G401 (cell line): Measurements from ENCODE around the gene STRN3. TPM values are rescaled to one million over a fixed set of nuclear protein-coding genes. Genes with fewer than 3 reads are reported as not detected.
A peak's percentile ranks its signal among the peaks of the same experiment; 100 is the strongest.
"Not testable (repeated sequence)": the region's sequence is repeated elsewhere in the genome, so short reads cannot be mapped to it uniquely, and the experiment has no call there.

ENCODE experiments used
- DNase-seq: peaks from one replicate; pipeline ENCODE4 v3.0.0-alpha.2; 2015; ENCODE audit warnings: low spot score
- in situ Hi-C: cut with HindIII; loops from 2 replicates; pipeline ENCODE4 v1.10.0; 2016; ENCODE audit warnings: low sequenced_read_pairs, mixed read lengths
- total RNA-seq: library from RNA; depleted of rRNA; stranded (reverse); fragments of >200 nt; shearing (Covaris generic); gene quantifications from 2 replicates; pipeline ENCODE4 v1.2.3, GENCODE V29; 2014

Gene STRN3
- total RNA-seq, 1 experiment from 2014 or later, result 70.6 TPM

DNA sequence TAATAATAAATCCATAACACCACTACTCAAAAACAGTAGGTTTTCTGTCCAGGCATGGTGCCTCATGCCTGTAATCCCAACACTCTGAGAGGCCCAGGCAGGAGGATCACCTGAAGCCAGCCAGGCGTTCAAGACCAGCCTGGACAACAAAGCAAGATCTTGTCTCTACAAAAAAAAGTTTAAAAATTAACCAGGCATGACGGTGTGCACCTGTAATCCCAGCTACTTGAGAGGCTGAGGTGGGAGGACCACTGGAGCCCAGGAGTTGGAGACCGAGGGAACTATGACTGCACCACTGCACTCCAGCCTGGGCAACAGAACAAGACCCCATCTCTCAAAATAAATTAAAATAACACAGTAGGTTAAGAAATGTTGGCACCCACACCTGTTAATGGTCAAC is 45.2 kb downstream of the STRN3 start:
- in situ Hi-C loops, result no loop called here
- DNase-seq, result no peak

DNA sequence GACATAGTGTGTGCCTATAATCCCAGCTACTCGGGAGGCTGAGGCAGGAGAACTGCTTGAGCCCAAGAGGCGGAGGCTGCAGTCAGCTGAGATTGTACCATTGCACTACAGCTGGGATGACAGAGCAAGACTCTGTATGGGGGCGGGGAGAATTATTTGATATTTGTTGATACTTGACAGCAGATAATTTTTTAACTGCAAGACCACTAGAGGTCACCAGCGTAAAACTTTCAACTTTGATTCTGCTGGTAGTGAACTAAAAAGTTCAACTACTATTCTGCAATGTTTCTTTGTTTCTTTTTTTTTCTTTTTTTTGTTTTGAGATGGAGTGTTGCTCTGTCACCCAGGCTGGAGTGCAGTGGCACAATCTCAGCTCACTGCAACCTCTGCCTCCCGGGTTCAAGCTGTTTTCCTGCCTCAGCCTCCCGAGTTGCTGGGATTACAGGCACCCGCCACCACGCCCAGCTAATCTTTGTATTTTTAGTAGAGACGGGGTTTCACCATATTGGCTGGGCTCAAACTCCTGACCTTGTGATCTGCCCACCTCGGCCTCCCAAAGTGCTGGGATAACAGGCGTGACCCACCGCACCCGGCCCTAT is 46.0 kb downstream of the STRN3 start:
- in situ Hi-C loops, result not testable (repeated sequence)
- peak; percentile 51 for DNase-seq

DNA sequence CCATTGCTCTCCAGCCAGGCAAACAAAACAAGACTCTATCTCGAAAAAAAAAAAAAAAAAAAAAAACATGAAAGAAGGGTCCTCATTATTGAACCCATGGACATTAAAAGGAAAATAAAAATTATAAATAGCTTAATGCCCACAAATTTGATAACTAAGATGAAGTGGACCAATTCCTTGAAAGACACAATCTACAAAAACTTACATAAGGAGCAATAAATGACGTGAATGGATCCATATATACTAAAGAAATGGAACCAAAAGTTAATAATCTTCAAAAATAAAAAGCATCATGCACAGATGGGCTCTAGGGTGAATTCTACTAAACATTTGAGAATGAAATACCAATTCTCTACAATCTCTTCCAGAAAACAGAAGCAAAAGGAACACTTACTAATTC is 48.4 kb downstream of the STRN3 start:
- no peak for DNase-seq
- in situ Hi-C loops, result no loop called here

DNA sequence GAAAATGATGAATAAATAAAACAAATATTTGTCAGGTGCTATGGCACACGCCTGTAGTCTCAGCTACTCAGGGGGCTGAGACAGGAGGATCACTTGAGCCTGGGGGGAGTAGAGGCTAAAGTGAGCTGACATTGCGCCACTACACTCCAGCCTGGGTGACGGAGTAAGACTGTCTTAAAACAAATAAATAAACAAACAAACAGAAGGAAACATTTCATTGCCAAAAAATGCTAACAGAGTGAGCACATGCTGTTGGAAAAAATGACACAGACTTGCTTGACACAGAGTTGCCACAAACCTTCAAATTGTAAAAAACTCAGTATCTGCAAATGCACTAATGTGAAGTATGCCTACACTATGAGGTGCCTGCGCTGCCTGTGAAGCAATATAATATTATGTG is 51.6 kb downstream of the STRN3 start:
- no peak for DNase-seq
- in situ Hi-C loops, result no loop called here

DNA sequence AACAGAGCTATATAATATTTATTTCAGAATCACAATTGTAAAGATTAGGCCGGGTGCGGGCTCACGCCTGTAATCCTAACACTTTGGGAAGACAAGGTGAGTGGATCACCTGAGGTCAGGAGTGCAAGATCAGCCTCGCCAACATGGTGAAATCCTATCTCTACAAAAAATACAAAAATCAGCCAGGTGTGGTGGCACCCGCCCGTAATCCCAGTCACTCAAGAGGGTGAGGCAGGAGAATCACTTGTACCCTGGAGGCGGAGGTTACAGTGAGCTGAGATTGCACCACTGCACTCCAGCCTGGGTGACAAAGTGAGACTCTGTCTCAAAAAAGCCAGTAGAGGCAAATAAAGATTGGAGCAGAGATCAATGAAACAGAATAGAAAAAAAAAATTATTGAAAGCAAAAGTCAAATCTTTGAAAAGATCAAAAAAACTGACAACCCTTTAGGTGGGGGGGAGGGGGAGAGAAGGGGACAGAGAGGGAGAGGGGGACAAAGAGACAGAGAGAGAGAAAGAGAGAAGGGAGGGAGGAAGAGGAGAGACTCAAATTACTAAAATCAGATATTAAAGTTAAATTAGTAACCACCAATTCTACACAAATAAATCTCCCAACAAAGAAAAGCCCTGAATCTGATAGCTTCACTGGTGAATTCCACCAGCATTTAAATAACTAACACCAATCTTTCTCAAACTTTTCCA is 53.1 kb downstream of the STRN3 start:
- in situ Hi-C loops, result no loop called here
- no peak for DNase-seq

DNA sequence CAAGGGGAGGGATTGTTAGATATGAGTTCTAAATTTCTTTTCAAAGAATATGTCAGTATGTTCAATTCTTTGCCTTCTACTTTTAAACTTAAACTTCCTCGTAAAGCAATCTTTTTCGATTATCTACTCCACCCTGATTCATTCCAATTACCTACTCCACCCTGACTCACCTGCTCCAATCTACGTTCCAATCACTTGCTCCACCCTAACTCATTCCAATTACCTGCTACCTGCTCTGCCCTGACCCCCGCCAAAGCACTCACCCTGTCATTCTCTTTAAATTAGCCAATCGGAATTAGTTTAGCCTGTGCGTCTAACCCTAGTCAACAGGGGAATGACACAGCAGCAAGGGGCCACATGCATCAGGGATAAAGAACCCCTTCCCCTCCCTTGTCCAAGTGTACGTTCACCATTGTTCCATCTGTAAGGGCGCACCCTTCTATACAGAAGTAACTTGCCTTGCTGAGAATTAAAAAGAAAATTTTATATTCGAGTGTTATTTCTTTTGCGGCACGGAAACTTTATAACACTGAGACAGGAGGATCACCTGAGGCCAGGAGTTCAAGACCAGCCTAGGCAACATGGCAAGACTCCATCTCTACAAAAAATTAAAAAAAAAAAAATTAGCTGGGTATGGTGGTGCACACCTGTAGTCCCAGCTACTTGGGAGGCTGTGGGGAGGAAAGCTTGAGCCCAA is 54.0 kb downstream of the STRN3 start:
- DNase-seq, in situ Hi-C loops: not testable (repeated sequence)

DNA sequence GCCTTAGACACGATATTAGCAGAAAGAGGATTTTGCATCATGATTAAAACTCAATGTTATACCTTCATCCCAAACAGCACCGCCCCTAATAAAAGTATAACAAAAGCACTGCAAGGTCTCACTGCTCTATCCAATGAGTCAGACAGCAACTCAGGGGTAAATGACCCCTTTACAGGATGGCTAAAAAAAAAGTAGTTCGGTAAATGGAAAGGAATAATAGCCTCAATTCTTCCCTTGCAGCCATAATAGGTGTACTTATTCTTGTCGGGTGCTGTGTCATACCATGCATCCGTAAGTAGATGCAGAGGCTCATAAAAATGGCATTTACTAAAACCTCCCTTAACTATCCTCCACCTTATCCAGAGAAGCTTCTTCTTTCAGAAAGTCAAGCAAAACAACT is 54.6 kb downstream of the STRN3 start:
- DNase-seq, result no peak
- in situ Hi-C loops, result no loop called here

DNA sequence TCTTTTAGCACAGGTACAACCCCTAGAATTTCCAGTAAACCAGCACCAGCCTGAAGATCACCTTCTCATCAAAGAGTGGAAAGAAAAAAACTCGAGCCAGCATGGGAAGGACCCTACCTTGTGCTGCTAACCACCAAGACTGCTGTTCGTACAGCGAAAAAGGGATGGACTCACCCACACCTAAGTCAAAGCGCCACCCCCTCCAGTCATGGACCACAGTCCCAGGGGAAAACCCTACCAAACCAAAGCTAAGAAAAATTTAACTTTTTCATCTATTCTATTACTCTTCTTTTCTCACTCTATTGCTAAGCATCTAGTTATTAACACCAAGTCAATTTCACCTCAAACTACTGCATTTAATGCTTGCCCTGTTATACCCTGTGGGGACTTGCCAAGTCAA is 56.4 kb downstream of the STRN3 start:
- DNase-seq, in situ Hi-C loops: not testable (repeated sequence)

DNA sequence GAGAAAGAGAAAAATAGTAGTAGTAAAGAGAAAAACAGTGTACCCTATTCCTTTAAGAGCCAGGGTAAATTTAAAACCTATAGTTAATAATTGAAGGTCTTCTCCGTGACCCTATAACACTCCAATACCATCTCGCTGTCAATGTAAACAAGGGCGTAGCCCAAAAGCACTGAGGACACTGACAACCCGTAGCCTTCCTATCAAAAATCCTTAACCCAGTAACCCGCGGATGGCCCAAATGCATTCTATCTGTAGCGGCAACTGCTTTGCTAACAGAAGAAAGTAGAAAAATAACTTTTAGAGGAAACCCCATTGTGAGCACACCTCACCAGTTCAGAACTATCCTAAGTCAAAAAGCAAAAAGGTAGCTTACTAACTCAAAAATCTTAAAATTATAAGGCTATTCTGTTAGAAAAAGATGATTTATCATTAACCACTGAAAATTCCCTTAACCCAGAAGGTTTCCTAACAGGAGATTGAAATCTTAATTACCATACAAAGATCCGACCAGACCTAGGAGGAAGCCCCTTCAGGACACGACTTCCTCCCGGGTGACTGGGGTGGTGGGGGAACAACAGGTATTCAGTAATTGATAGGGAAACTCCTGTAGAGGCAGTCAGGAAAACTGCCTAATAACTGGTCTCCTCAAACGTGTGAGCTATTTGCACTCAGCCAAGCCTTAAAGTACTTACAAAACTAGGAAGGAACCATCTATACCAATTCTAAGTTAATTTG is 58.6 kb downstream of the STRN3 start:
- DNase-seq, result not testable (repeated sequence)

DNA sequence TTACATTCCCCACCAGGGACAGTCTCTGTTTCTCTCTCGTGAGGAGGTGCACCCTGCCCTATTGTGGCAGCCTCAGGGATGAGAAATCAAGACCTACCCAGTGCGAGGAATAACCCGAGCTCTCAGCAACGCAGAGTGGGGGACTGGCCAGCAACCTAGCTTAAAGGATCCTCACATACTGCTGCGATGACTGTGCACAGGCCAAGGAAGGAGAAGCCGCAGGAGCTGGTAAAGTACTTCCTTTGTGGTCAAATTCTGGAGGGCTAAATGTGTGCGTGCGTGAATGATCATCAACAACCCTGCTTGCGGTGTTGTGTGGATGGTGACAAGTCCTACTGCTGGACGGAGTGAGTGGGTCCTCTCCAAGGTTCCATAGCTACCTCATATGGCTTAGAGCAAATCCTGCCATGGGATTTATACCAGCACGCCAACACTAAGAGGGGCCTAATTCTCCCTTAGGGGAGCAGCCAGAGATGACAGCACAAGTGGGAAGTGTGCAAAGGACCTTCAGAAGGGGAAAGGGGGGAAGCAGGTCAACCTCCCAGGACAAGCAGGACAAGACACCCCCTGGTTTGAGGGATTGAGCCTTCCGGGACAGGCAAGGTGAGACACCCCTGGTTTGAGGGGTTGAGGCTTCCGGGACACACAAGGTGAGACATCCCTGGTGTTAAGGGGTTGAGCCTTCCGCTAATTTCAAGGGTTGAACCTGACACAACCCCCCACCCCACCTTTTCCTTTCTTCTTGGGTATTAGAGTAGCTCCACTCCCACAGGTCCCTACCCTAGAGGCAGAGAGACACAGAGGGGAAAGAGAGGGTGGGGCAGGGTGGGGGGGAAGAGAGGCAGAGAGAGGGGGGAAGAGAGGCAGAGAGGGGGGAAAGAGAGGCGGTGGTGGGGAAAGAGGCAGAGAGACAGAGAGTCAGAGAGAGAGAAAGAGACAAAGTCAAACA is 59.5 kb downstream of the STRN3 start:
- no peak for DNase-seq
- in situ Hi-C loops, result no loop called here

More for the DNA sequence above, 58.6 kb downstream of the STRN3 start:
- in situ Hi-C loops, result not testable (repeated sequence)

DNA sequence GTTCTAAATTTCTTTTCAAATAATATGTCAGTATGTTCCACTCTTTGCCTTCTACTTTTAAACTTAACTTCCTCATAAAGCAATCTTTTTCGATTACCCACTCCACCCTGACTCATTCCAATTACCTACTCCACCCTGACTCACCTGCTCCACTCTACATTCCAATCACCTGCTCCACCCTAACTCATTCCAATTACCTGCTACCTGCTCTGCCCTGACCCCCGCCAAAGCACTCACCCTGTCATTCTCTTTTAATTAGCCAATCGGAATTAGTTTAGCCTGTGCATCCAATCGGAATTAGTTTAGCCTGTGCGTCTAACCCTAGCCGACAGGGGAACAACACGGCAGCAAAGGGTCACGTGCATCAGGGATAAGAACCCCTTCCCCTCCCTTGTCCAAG is 60.3 kb downstream of the STRN3 start:
- in situ Hi-C loops, result not testable (repeated sequence)

DNA sequence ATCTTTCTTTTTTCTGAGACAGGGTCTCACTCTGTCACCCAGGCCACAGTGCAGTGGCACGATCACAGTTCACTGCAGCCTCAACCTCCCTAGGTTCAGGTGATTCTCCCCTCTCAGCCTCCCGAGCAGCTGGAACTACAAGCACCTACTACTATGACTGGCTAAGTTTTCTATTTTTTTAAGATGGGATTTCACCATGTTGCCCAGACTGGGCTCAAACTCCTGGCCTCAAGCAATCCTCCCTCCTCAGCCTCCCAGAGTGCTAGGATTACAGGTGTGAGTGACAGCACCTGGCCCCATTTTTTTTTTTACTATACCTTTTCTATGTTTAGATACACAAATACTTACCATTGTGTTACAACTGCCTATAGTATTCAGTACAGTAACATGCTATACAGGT is 63.6 kb downstream of the STRN3 start:
- in situ Hi-C loops, result not testable (repeated sequence)

More for the DNA sequence above, 60.3 kb downstream of the STRN3 start:
- not testable (repeated sequence) for DNase-seq

DNA sequence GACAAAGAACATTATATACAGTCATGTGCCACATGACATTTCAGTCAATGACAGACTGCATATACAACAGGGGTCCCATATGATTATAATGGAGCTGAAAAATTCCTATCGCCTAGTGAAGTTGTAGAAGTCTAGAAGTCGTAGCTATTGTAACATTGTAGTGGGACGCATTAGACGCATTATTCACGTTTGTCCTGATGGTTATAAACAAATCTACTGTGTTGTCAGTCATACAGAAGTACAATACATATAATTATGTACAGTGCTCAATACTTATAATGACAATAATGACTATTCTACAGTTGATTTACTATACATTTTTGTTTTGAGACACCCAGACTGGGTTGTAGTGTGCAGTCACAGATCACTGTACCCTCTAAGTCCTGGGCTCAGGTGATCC is 64.8 kb downstream of the STRN3 start:
- DNase-seq, result no peak
- in situ Hi-C loops, result no loop called here

More for the DNA sequence above, 63.6 kb downstream of the STRN3 start:
- not testable (repeated sequence) for DNase-seq

DNA sequence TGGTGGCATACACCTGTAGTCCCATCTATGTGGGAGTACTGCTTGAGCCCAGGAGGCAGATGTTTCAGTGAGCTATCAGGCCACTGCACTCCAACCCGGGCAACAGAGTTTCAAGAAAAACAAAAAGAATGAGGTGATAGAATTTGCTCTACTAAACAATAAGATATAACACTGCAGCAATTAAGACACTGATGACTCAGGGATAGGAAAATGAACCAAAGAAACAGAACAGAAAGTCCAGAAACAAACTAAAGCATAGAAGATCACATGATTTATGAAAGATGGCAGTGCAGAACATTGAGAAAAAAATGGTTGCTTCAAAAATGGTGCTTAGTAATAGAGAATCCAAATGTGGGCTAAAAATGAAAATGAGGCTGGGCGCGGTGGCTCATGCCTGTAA is 66.0 kb downstream of the STRN3 start:
- in situ Hi-C loops, result no loop called here
- DNase-seq, result no peak

DNA sequence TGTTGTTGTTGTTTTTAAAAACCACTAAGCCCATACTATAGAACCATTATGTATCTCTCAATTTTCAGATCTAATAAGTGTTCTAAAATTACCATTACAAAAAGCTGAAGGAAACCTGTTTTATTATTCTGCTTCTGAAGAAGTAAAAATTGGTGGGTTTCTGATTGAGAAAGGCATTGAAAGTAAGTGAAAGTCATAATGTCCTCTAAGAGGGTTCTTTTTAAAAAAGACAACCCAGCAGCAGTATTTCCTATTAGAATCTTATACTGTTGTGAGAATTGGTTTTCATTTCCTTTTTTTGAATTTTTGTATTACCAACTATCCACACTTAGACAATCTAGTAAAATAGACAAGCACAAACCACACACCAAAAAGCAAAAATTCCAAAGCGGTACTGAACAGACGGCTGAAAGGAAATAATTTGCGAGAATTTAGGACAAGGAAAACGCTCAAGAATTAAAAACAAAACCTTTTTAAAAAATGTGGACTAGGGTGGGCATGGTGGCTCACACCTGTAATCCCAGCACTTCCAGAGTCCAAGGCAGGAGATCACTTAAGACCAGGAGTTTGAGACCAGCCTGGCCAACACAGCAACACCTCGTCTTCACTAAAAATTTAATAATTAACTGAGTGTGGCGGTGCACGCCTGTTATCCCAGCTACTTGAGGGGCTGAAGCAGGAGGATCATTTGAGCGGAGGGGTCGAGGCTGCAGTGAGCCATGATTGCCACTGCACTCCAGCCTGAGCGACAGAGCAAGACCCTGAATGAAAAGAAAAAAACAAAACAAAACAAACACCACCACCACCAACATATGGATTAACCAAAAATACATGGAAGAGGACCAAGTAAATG is 67.4 kb downstream of the STRN3 start:
- no peak for DNase-seq
- in situ Hi-C loops, result no loop called here

DNA sequence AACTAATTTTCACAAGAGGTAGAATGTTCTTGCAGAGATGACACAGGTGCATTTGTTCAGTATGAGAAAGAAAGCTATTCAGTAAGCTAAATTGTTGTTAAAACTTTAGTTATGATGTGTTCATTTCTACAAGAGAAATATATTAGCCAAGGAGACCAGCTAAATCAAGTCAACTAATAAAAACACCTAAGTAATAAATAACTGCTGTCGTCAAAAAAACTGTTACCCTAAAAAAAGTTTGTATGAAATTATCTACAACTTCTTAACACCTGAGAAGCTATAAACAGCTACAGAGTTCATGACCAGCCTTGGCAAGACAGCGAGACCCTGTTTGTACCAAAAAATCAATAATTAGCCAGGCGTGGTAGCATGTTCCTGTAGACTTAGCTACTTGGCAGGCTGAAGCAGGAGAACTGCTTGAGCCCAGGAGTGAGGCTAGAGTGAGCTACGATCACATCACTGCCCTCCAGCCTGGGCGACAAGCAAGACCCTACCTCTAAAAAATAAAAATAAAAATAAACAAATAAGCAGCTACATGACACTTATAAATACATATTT is 68.3 kb downstream of the STRN3 start:
- in situ Hi-C loops, result no loop called here
- DNase-seq, result peak; percentile 16

DNA sequence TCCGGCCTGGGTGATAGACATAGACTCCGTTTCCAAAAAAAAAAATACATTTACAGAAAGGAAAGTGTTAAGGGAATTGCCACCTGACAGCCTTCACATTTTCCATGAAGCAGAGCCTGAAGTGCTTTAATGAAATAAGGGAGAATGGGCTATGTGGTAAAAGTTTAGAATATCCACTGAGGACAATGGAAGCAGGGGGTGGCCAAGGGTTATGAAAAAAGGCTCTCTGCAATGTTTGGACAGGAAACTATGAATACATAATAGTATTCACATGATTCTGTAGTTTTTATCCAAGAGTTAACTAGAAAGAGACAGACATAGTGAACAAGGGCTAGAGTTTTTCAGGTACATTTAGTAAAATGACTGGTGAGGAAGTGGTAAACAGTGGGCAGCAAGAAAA is 76.5 kb downstream of the STRN3 start:
- in situ Hi-C loops, result no loop called here
- no peak for DNase-seq

DNA sequence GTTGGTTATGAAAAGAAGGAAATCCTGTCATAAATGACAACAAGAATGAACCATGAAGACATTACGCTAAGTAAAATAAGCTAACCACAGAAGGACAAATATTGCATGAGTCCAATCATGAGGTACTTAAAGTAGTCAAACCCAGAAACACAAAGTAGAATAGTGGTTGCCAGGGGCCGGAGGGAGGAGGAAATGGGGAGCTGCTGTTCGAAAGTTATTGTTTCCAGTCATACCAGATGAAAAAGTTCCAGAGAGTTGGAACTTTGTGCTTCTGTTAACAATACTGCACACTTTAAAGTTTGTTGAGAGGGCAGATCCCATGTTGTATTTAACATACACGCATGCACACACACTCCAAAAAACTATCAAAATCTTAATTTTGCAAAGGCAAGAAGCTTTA is 82.5 kb downstream of the STRN3 start:
- in situ Hi-C loops, result no loop called here
- no peak for DNase-seq
